ENCODE data around the gene NOSTRIN.

The NOSTRIN gene

DNA sequence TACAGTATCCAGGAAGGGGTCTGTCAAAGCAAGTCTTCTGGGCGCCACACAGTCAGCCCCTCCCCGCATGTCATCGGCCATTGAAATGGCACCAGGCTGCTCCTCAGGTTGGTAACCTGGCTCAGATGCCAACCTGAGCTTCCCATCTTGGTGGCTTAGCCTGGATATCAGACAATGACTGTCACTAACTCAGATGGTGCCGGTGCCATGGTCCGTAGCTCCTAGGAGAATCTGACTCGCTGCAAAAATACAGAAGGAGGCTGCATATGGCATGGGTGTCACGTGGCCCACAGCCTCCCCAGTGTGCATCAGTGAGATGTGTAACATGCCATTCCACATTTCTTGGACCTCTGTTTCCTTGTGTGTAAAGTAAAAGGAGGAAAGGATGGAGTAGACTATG is 3.2 kb downstream of the NOSTRIN start:
- no peaks in the 10 kb centered on the region for H3K79me2 ChIP-seq (ENCODE audit: insufficient read depth, low read length)
- no peaks in the 10 kb centered on the region for H3K27me3 ChIP-seq (ENCODE audit: insufficient read depth, low read length, poor library complexity, severe bottlenecking)
- H2AFZ ChIP-seq (ENCODE audit: low read length) = no peak overlapping the region
- H3K4me1 ChIP-seq (ENCODE audit: insufficient read depth, low read length, poor library complexity, severe bottlenecking) = no peaks in the 10 kb centered on the region
- no peak overlapping the region for H3K9ac ChIP-seq (ENCODE audit: low read depth, low read length, poor library complexity, severe bottlenecking)
- no peaks in the 10 kb centered on the region for H3K36me3 ChIP-seq (ENCODE audit: insufficient read depth, low read length)
- no peak overlapping the region for H3K4me3 ChIP-seq (ENCODE audit: low read length, poor library complexity, severe bottlenecking)
- no peaks in the 10 kb centered on the region for H3K9me3 ChIP-seq (ENCODE audit: insufficient read depth, low read depth, low read length)
- TF ChIP-seq, protein P1, sequence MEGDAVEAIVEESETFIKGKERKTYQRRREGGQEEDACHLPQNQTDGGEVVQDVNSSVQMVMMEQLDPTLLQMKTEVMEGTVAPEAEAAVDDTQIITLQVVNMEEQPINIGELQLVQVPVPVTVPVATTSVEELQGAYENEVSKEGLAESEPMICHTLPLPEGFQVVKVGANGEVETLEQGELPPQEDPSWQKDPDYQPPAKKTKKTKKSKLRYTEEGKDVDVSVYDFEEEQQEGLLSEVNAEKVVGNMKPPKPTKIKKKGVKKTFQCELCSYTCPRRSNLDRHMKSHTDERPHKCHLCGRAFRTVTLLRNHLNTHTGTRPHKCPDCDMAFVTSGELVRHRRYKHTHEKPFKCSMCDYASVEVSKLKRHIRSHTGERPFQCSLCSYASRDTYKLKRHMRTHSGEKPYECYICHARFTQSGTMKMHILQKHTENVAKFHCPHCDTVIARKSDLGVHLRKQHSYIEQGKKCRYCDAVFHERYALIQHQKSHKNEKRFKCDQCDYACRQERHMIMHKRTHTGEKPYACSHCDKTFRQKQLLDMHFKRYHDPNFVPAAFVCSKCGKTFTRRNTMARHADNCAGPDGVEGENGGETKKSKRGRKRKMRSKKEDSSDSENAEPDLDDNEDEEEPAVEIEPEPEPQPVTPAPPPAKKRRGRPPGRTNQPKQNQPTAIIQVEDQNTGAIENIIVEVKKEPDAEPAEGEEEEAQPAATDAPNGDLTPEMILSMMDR (conservative IDR thresholded peaks at IDR 0.05; ENCODE audit: low read length) = no peak
- no peak for TF ChIP-seq EZH2phosphoT487 (IDR thresholded peaks at IDR 0.05; ENCODE audit: borderline replicate concordance)
- H3K4me2 ChIP-seq (ENCODE audit: low read depth, low read length, poor library complexity, severe bottlenecking) = no peak overlapping the region
- no peaks in the 10 kb centered on the region for H4K20me1 ChIP-seq (ENCODE audit: insufficient read depth, low read length, poor library complexity, severe bottlenecking)
- H3K9me2 ChIP-seq (replicated peaks; ENCODE audit: low read depth, low read length) = no peaks in the 10 kb centered on the region
- H3F3A ChIP-seq (ENCODE audit: low read depth) = no peaks in the 10 kb centered on the region

DNA sequence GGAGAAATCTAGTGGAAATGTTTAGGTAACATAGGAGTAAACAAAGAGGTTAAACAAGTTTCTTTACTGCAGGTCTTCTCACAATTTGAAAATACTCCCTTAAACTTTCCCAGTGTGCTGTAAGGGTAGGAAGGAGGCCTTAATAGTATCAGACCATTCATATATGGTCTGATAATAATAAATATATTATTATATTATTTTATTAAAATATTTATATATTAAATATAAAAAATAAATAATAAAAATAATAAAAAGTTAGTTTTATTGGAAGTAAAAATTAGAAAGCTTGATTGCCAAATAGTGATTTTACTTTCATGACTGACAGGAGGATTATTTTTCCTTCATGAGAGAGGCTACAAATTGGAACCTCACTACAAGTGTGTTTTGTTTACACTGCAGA is 7.1 kb downstream of the NOSTRIN start:
- H3K36me3 ChIP-seq (ENCODE audit: insufficient read depth, low read length) = no peaks in the 10 kb centered on the region
- no peaks in the 10 kb centered on the region for H3F3A ChIP-seq (ENCODE audit: low read depth)
- H4K20me1 ChIP-seq (ENCODE audit: insufficient read depth, low read length, poor library complexity, severe bottlenecking) = no peaks in the 10 kb centered on the region
- H3K4me2 ChIP-seq (ENCODE audit: low read depth, low read length, poor library complexity, severe bottlenecking) = no peak overlapping the region
- no peaks in the 10 kb centered on the region for H3K4me1 ChIP-seq (ENCODE audit: insufficient read depth, low read length, poor library complexity, severe bottlenecking)
- H3K9me2 ChIP-seq (replicated peaks; ENCODE audit: low read depth, low read length) = no peaks in the 10 kb centered on the region
- H3K9ac ChIP-seq (ENCODE audit: low read depth, low read length, poor library complexity, severe bottlenecking) = no peak overlapping the region
- H2AFZ ChIP-seq (ENCODE audit: low read length) = no peak overlapping the region
- no peak overlapping the region for H3K4me3 ChIP-seq (ENCODE audit: low read length, poor library complexity, severe bottlenecking)
- no peak for TF ChIP-seq EZH2phosphoT487 (IDR thresholded peaks at IDR 0.05; ENCODE audit: borderline replicate concordance)
- TF ChIP-seq, protein P1 (conservative IDR thresholded peaks at IDR 0.05; ENCODE audit: low read length) = no peak
- H3K27me3 ChIP-seq (ENCODE audit: insufficient read depth, low read length, poor library complexity, severe bottlenecking) = no peaks in the 10 kb centered on the region
- H3K79me2 ChIP-seq (ENCODE audit: insufficient read depth, low read length) = no peaks in the 10 kb centered on the region
- no peaks in the 10 kb centered on the region for H3K9me3 ChIP-seq (ENCODE audit: insufficient read depth, low read depth, low read length)

DNA sequence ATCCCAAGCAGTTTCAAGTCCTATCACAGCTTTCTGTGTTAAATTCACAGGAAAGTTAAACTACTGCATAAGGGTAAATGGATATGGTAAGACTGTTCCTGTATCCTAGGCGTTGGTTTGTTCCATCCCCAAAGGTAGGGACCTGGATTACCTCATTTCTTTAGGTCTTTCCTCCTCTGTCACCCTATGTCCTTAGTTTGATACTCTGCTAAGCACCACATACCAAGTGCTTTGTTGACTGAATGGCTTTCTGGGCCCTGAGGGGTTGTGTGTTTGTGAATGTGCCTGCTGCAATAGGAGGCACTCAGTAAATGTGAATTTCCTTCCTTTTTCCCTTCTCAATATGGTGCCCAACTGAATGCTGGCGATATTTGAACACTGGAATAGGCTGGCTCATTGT is 7.8 kb downstream of the NOSTRIN start:
- no peaks in the 10 kb centered on the region for H3F3A ChIP-seq (ENCODE audit: low read depth)
- no peaks in the 10 kb centered on the region for H3K36me3 ChIP-seq (ENCODE audit: insufficient read depth, low read length)
- H4K20me1 ChIP-seq (ENCODE audit: insufficient read depth, low read length, poor library complexity, severe bottlenecking) = no peaks in the 10 kb centered on the region
- no peak overlapping the region for H3K4me3 ChIP-seq (ENCODE audit: low read length, poor library complexity, severe bottlenecking)
- no peak overlapping the region for H2AFZ ChIP-seq (ENCODE audit: low read length)
- no peak overlapping the region for H3K9ac ChIP-seq (ENCODE audit: low read depth, low read length, poor library complexity, severe bottlenecking)
- H3K4me1 ChIP-seq (ENCODE audit: insufficient read depth, low read length, poor library complexity, severe bottlenecking) = no peaks in the 10 kb centered on the region
- no peaks in the 10 kb centered on the region for H3K9me2 ChIP-seq (replicated peaks; ENCODE audit: low read depth, low read length)
- TF ChIP-seq, protein P1 (conservative IDR thresholded peaks at IDR 0.05; ENCODE audit: low read length) = no peak
- TF ChIP-seq EZH2phosphoT487 (IDR thresholded peaks at IDR 0.05; ENCODE audit: borderline replicate concordance) = no peak
- H3K79me2 ChIP-seq (ENCODE audit: insufficient read depth, low read length) = no peaks in the 10 kb centered on the region
- no peak overlapping the region for H3K4me2 ChIP-seq (ENCODE audit: low read depth, low read length, poor library complexity, severe bottlenecking)
- H3K9me3 ChIP-seq (ENCODE audit: insufficient read depth, low read depth, low read length) = no peaks in the 10 kb centered on the region
- H3K27me3 ChIP-seq (ENCODE audit: insufficient read depth, low read length, poor library complexity, severe bottlenecking) = no peaks in the 10 kb centered on the region
